Activated naive CD8-positive, alpha-beta T cell treated with anti-CD3 and anti-CD28 coated beads for 36 hours (primary cell): ENCODE results near the gene PPFIBP1. TPM values are rescaled to one million over a fixed set of nuclear protein-coding genes. Genes with fewer than 3 reads are reported as not detected.
A peak's percentile ranks its signal among the peaks of the same experiment; 100 is the strongest.

Experiments
- DNase-seq: peaks from one replicate; pipeline ENCODE4 v3.0.0; 2021
- H3K27ac Mint-ChIP-seq: one replicate; pipeline ENCODE4 v1.8.0; 2022; ENCODE audit warnings: mild to moderate bottlenecking, moderate library complexity, mixed read lengths
- H3K27me3 Mint-ChIP-seq: one replicate; pipeline ENCODE4 v1.8.0; 2022; ENCODE audit warnings: mild to moderate bottlenecking, mixed read lengths
- H3K36me3 Mint-ChIP-seq: one replicate; pipeline ENCODE4 v1.8.0; 2021; ENCODE audit warnings: mild to moderate bottlenecking, mixed read lengths
- H3K4me1 Mint-ChIP-seq: one replicate; pipeline ENCODE4 v1.8.0; 2021; ENCODE audit warnings: mixed read lengths
- H3K4me3 Mint-ChIP-seq: one replicate; pipeline ENCODE4 v1.8.0; 2022; ENCODE audit warnings: mild to moderate bottlenecking, moderate library complexity, mixed read lengths
- H3K9me3 Mint-ChIP-seq: one replicate; pipeline ENCODE4 v1.8.0; 2022; ENCODE audit warnings: mixed read lengths
- total RNA-seq, 2 experiments: library from RNA; stranded (reverse); gene quantifications; one replicate each; pipeline ENCODE4 v1.2.3, GENCODE V29; 2021

The PPFIBP1 gene
- total RNA-seq, result 10 to 100 TPM; 22.2 to 22.5 TPM

GRCh38 chr12:27523642-27524493 lies at the start of gene PPFIBP1:
PPFIBP1 (plus strand) TSS chr12:27524206; CDS start chr12:27633397, 109,191 bp downstream.
- H3K4me3 Mint-ChIP-seq, result peak within 1 kb of the TSS; percentile 92
- peak within 1 kb of the TSS; percentile 90 for H3K27ac Mint-ChIP-seq
- DNase-seq, result peak; percentile 86
- H3K36me3 Mint-ChIP-seq, result no peaks in the 10 kb centered on the region
- no peaks in the 10 kb centered on the region for H3K9me3 Mint-ChIP-seq
- peaks cover 23% of the 10 kb centered on the region for H3K4me1 Mint-ChIP-seq
- peaks cover 16% of the 10 kb centered on the region for H3K27me3 Mint-ChIP-seq

GRCh38 chr12:27474344-27474743 lies 49.7 kb upstream of the PPFIBP1 start:
- peaks cover 21% of the 10 kb centered on the region for H3K4me1 Mint-ChIP-seq
- peaks cover 24% of the 10 kb centered on the region for H3K9me3 Mint-ChIP-seq
- H3K36me3 Mint-ChIP-seq, result peaks cover 18% of the 10 kb centered on the region
- no peak for DNase-seq
- no peaks in the 10 kb centered on the region for H3K27me3 Mint-ChIP-seq
- H3K27ac Mint-ChIP-seq, result no peak overlapping the region
- no peak overlapping the region for H3K4me3 Mint-ChIP-seq

- DNase-seq, result no peak
- H3K4me1 Mint-ChIP-seq, result peaks cover 19% of the 10 kb centered on the region
- H3K27ac Mint-ChIP-seq, result no peak overlapping the region
- H3K27me3 Mint-ChIP-seq, result no peaks in the 10 kb centered on the region
- no peak overlapping the region for H3K4me3 Mint-ChIP-seq
- H3K36me3 Mint-ChIP-seq, result peaks cover 18% of the 10 kb centered on the region
- H3K9me3 Mint-ChIP-seq, result peaks cover 24% of the 10 kb centered on the region
Measured at GRCh38 chr12:27477049-27477448, 47.0 kb upstream of the PPFIBP1 start.

GRCh38 chr12:27478949-27479348 lies 45.1 kb upstream of the PPFIBP1 start:
- Mint-ChIP-seq H3K36me3 (peaks cover 18% of the 10 kb centered on the region), H3K4me3 (no peak overlapping the region), H3K27me3 (no peaks in the 10 kb centered on the region), H3K4me1 (peaks cover 4% of the 10 kb centered on the region), H3K27ac (no peak overlapping the region), H3K9me3 (peaks cover 23% of the 10 kb centered on the region)
- DNase-seq, result no peak

- Mint-ChIP-seq H3K27ac (no peak overlapping the region), H3K9me3 (peaks cover 23% of the 10 kb centered on the region), H3K27me3 (no peaks in the 10 kb centered on the region), H3K4me3 (no peak overlapping the region), H3K4me1 (no peaks in the 10 kb centered on the region), H3K36me3 (peaks cover 18% of the 10 kb centered on the region)
- no peak for DNase-seq
Measured at GRCh38 chr12:27480016-27480415, 44.0 kb upstream of the PPFIBP1 start.

GRCh38 chr12:27486961-27487360 lies 37.0 kb upstream of the PPFIBP1 start:
- H3K36me3 Mint-ChIP-seq, result no peaks in the 10 kb centered on the region
- DNase-seq, result no peak
- peaks cover 2% of the 10 kb centered on the region for H3K9me3 Mint-ChIP-seq
- no peak overlapping the region for H3K4me3 Mint-ChIP-seq
- no peak overlapping the region for H3K27ac Mint-ChIP-seq
- no peaks in the 10 kb centered on the region for H3K4me1 Mint-ChIP-seq
- H3K27me3 Mint-ChIP-seq, result no peaks in the 10 kb centered on the region

- Mint-ChIP-seq H3K9me3 (peaks cover 2% of the 10 kb centered on the region), H3K36me3 (no peaks in the 10 kb centered on the region), H3K4me1 (no peaks in the 10 kb centered on the region), H3K27me3 (peaks cover 7% of the 10 kb centered on the region), H3K4me3 (no peak overlapping the region), H3K27ac (no peak overlapping the region)
- DNase-seq, result no peak
Measured at GRCh38 chr12:27488479-27488878, 35.5 kb upstream of the PPFIBP1 start.

- no peak for DNase-seq
- Mint-ChIP-seq H3K36me3 (no peaks in the 10 kb centered on the region), H3K4me1 (no peaks in the 10 kb centered on the region), H3K27me3 (peaks cover 10% of the 10 kb centered on the region), H3K27ac (no peak overlapping the region), H3K9me3 (no peaks in the 10 kb centered on the region), H3K4me3 (no peak overlapping the region)
Measured at GRCh38 chr12:27491226-27491625, 32.8 kb upstream of the PPFIBP1 start.

GRCh38 chr12:27493260-27493940 lies 30.6 kb upstream of the PPFIBP1 start:
- DNase-seq, result no peak
- Mint-ChIP-seq H3K27me3 (peaks cover 18% of the 10 kb centered on the region), H3K27ac (no peak overlapping the region), H3K9me3 (no peaks in the 10 kb centered on the region), H3K4me1 (peaks cover 8% of the 10 kb centered on the region), H3K36me3 (no peaks in the 10 kb centered on the region), H3K4me3 (no peak overlapping the region)

- Mint-ChIP-seq H3K4me1 (peaks cover 18% of the 10 kb centered on the region), H3K9me3 (no peaks in the 10 kb centered on the region), H3K4me3 (no peak overlapping the region), H3K36me3 (no peaks in the 10 kb centered on the region), H3K27me3 (peaks cover 18% of the 10 kb centered on the region), H3K27ac (no peak overlapping the region)
- DNase-seq, result no peak
Measured at GRCh38 chr12:27497446-27497845, 26.6 kb upstream of the PPFIBP1 start.

GRCh38 chr12:27498149-27498548 lies 25.9 kb upstream of the PPFIBP1 start:
- no peak for DNase-seq
- peak overlapping the region; percentile 45 for H3K27ac Mint-ChIP-seq
- H3K36me3 Mint-ChIP-seq, result no peaks in the 10 kb centered on the region
- no peaks in the 10 kb centered on the region for H3K9me3 Mint-ChIP-seq
- peaks cover 19% of the 10 kb centered on the region for H3K4me1 Mint-ChIP-seq
- H3K27me3 Mint-ChIP-seq, result peaks cover 14% of the 10 kb centered on the region
- no peak overlapping the region for H3K4me3 Mint-ChIP-seq

- Mint-ChIP-seq H3K27me3 (peaks cover 14% of the 10 kb centered on the region), H3K27ac (no peak overlapping the region), H3K4me3 (no peak overlapping the region)
Measured at GRCh38 chr12:27498761-27499160, 25.2 kb upstream of the PPFIBP1 start.

GRCh38 chr12:27499377-27499776 lies 24.6 kb upstream of the PPFIBP1 start:
- no peak for DNase-seq
- no peaks in the 10 kb centered on the region for H3K36me3 Mint-ChIP-seq
- peaks cover 14% of the 10 kb centered on the region for H3K27me3 Mint-ChIP-seq
- no peak overlapping the region for H3K4me3 Mint-ChIP-seq
- H3K27ac Mint-ChIP-seq, result no peak overlapping the region
- no peaks in the 10 kb centered on the region for H3K9me3 Mint-ChIP-seq
- H3K4me1 Mint-ChIP-seq, result peaks cover 19% of the 10 kb centered on the region

More at GRCh38 chr12:27498761-27499160, 25.2 kb upstream of the PPFIBP1 start:
- H3K36me3 Mint-ChIP-seq, result no peaks in the 10 kb centered on the region
- H3K9me3 Mint-ChIP-seq, result no peaks in the 10 kb centered on the region
- H3K4me1 Mint-ChIP-seq, result peaks cover 19% of the 10 kb centered on the region
- no peak for DNase-seq

- Mint-ChIP-seq H3K4me1 (peaks cover 19% of the 10 kb centered on the region), H3K27me3 (peaks cover 12% of the 10 kb centered on the region), H3K4me3 (no peak overlapping the region), H3K9me3 (no peaks in the 10 kb centered on the region), H3K36me3 (no peaks in the 10 kb centered on the region), H3K27ac (no peak overlapping the region)
- no peak for DNase-seq
Measured at GRCh38 chr12:27500546-27500945, 23.5 kb upstream of the PPFIBP1 start.

GRCh38 chr12:27502021-27502435 lies 22.0 kb upstream of the PPFIBP1 start:
- Mint-ChIP-seq H3K4me3 (no peak overlapping the region), H3K9me3 (peaks cover 5% of the 10 kb centered on the region), H3K4me1 (peaks cover 19% of the 10 kb centered on the region), H3K36me3 (no peaks in the 10 kb centered on the region), H3K27me3 (peaks cover 16% of the 10 kb centered on the region), H3K27ac (peak overlapping the region; percentile 72)
- no peak for DNase-seq
